HCT116 (cell line): ENCODE results near the gene CFAP77. TPM values are rescaled to one million over a fixed set of nuclear protein-coding genes. Genes with fewer than 3 reads are reported as not detected.

Experiments used
- ATAC-seq: fragments of 200-7000 bp; cut with Tn5 transposase; 2 replicates; pipeline ENCODE4 v1.9.1; 2020; ENCODE audit warnings: mild to moderate bottlenecking, moderate library complexity
- BruUV-seq: library from RNA; stranded (reverse); fragments of 400-500 nt; replicated peaks from 2 replicates; lab custom pipeline; 2021; lab: Mats Ljungman, UMichigan
- CTCF ChIA-PET: fragments of 300-600 bp; sonication (Branson Sonifier 250); formaldehyde crosslinking; loops from one replicate; lab custom pipeline; 2021; ENCODE audit warnings: antibody characterized with exemption; lab: Charles Lee
- POLR2A ChIA-PET: fragments of 300-600, 350-600 bp; sonication (Branson Sonifier 250); formaldehyde crosslinking; loops from one replicate; lab custom pipeline; 2021; ENCODE audit warnings: antibody characterized with exemption; lab: Charles Lee
- RAD21 ChIA-PET, 2 experiments: fragments of 300-600 bp; sonication (Branson Sonifier 250); formaldehyde crosslinking; loops; one replicate each; lab custom pipeline; 2023; ENCODE audit warnings: low total read pairs in 2 of 2; ENCODE audit not compliant: uncharacterized antibody in 2 of 2, unreplicated experiment in 2 of 2, low non-redundant PET in 1 of 2; lab: Charles Lee
- DNase-seq: peaks from one replicate; pipeline ENCODE4 v3.0.0-alpha.2; 2010; ENCODE audit warnings: low read depth, low spot score
- H2AFZ ChIP-seq: fragments of 200-600 bp; shearing (Covaris generic), sonication (generic); 2 replicates; pipeline ENCODE4 v1.6.1; 2017; ENCODE audit warnings: low read depth, mixed run types, mixed read lengths, antibody characterized with exemption, low read length; ENCODE audit not compliant: poor library complexity, severe bottlenecking
- H3K27ac ChIP-seq: 2 replicates; pipeline ENCODE4 v1.5.1; 2012; ENCODE audit warnings: low read depth, low read length
- H3K27me3 ChIP-seq: fragments of 200-600 bp; sonication (generic); 2 replicates; pipeline ENCODE4 v1.6.1; 2016; ENCODE audit warnings: mixed run types, low read length, mixed read lengths; ENCODE audit not compliant: insufficient read depth
- H3K36me3 ChIP-seq, 2 experiments: fragments of 200-500 bp in 1 of 2; fragments of 200-600 bp in 1 of 2; sonication (Bioruptor generic) in 1 of 2; sonication (generic) in 1 of 2; 2 replicates each; pipeline versions ENCODE4 v1.5.1 to v1.6.1; 2014 to 2016; ENCODE audit warnings: low read length in 2 of 2, inconsistent platforms in 1 of 2, mixed read lengths in 1 of 2, mixed run types in 1 of 2; ENCODE audit not compliant: insufficient read depth in 2 of 2, control insufficient read depth in 1 of 2
- H3K4me1 ChIP-seq, 2 experiments: fragments of 200-600 bp in 1 of 2; sonication (generic) in 1 of 2; 2 replicates each; pipeline versions ENCODE4 v1.5.1 to v1.6.1; 2012 to 2017; ENCODE audit warnings: low read length in 2 of 2, inconsistent platforms in 1 of 2, mild to moderate bottlenecking in 1 of 2, mixed read lengths in 1 of 2, mixed run types in 1 of 2, moderate library complexity in 1 of 2; ENCODE audit not compliant: insufficient read depth in 2 of 2, control insufficient read depth in 1 of 2
- H3K4me2 ChIP-seq: fragments of 200-600 bp; sonication (generic); 2 replicates; pipeline ENCODE4 v1.6.1; 2017; ENCODE audit warnings: mixed run types, low read length, mixed read lengths
- H3K4me3 ChIP-seq, 2 experiments: fragments of 200-600 bp in 1 of 2; sonication (generic) in 1 of 2; replicated peaks in 1 of 2; 2 replicates each; pipeline ENCODE4 v1.5.1; 2011 to 2016; ENCODE audit warnings: low read length in 2 of 2, control low read depth in 1 of 2, low read depth in 1 of 2, mild to moderate bottlenecking in 1 of 2, mixed read lengths in 1 of 2, mixed run types in 1 of 2
- H3K79me2 ChIP-seq: fragments of 200-600 bp; sonication (generic); 2 replicates; pipeline ENCODE4 v1.6.1; 2017; ENCODE audit warnings: mild to moderate bottlenecking, mixed run types, low read length, moderate library complexity, mixed read lengths; ENCODE audit not compliant: insufficient read depth
- H3K9ac ChIP-seq: fragments of 200-600 bp; sonication (generic); 2 replicates; pipeline ENCODE4 v1.6.1; 2016; ENCODE audit warnings: low read length, mixed read lengths
- H3K9me2 ChIP-seq: fragments of 200-600 bp; sonication (generic), shearing (Covaris generic); 2 replicates; pipeline ENCODE4 v1.6.1; 2017; ENCODE audit warnings: mixed run types, mild to moderate bottlenecking, moderate library complexity; ENCODE audit not compliant: insufficient read depth
- H3K9me3 ChIP-seq, 2 experiments: fragments of 200-500 bp in 1 of 2; fragments of 200-600 bp in 1 of 2; sonication (Bioruptor generic) in 1 of 2; sonication (generic) in 1 of 2; 2 replicates each; pipeline ENCODE4 v1.6.1; 2014 to 2017; ENCODE audit warnings: low read length in 2 of 2, mixed read lengths in 2 of 2, inconsistent platforms in 1 of 2, low read depth in 1 of 2, mild to moderate bottlenecking in 1 of 2, mixed run types in 1 of 2, moderate library complexity in 1 of 2; ENCODE audit not compliant: control insufficient read depth in 1 of 2, insufficient read depth in 1 of 2
- H4K20me1 ChIP-seq: fragments of 200-600 bp; sonication (generic), shearing (Covaris generic); 2 replicates; pipeline ENCODE4 v1.6.1; 2017; ENCODE audit warnings: mixed run types, mild to moderate bottlenecking, moderate library complexity; ENCODE audit not compliant: insufficient read depth
- CBX3 ChIP-seq: IDR thresholded peaks from 2 replicates; pipeline ENCODE4 v1.6.1; 2012; ENCODE audit warnings: low read depth
- CEBPB ChIP-seq: IDR thresholded peaks from 2 replicates; pipeline ENCODE4 v1.6.1; 2012; ENCODE audit warnings: low read depth
- EGR1 ChIP-seq: IDR thresholded peaks from 2 replicates; pipeline ENCODE4 v1.6.1; 2012; ENCODE audit warnings: low read depth
- ELF1 ChIP-seq: IDR thresholded peaks from 2 replicates; pipeline ENCODE4 v1.6.1; 2012; ENCODE audit warnings: low read depth, borderline replicate concordance
- EZH2 ChIP-seq: fragments of 200-600 bp; sonication (generic); IDR thresholded peaks from 2 replicates; pipeline ENCODE4 v1.6.1; 2017; ENCODE audit warnings: antibody characterized with exemption, mixed run types
- EZH2phosphoT487 ChIP-seq: fragments of 200-600 bp; IDR thresholded peaks from 2 replicates; pipeline ENCODE4 v1.6.1; 2018; ENCODE audit warnings: antibody characterized with exemption, borderline replicate concordance
- POLR2A ChIP-seq: IDR thresholded peaks from 2 replicates; pipeline ENCODE4 v1.7.0; 2011; ENCODE audit warnings: borderline replicate concordance; ENCODE audit not compliant: insufficient read depth, insufficient read length; ENCODE audit errors: extremely low read depth
- REST ChIP-seq: IDR thresholded peaks from 2 replicates; pipeline ENCODE4 v1.6.1; 2012; ENCODE audit warnings: low read depth
- SP1 ChIP-seq: IDR thresholded peaks from 2 replicates; pipeline ENCODE4 v1.6.1; 2012; ENCODE audit warnings: low read depth
- TCF7L2 ChIP-seq: IDR thresholded peaks from 2 replicates; pipeline ENCODE4 v1.7.0; 2011; ENCODE audit warnings: borderline replicate concordance, inconsistent platforms; ENCODE audit not compliant: insufficient read depth, insufficient read length; ENCODE audit errors: extremely low read depth
- ZFX ChIP-seq: fragments of 450-650 bp; IDR thresholded peaks from 2 replicates; pipeline ENCODE4 v1.6.1; 2017
- ZNF274 ChIP-seq: fragments of 200-500 bp; sonication (Bioruptor generic); IDR thresholded peaks from 2 replicates; pipeline ENCODE4 v1.6.1; 2014; ENCODE audit warnings: mild to moderate bottlenecking, low read depth, low read length, inconsistent platforms
- intact Hi-C: fragments of 100-400 bp; cut with micrococcal nuclease; formaldehyde crosslinking; loops from 2 replicates; pipeline ENCODE4 v1.10.0; 2022
- total RNA-seq: library from RNA; stranded (reverse); gene quantifications from one replicate; pipeline ENCODE4 v1.2.1, GENCODE V29; 2021; ENCODE audit not compliant: unreplicated experiment
- TF ChIP-seq, protein P1 (sequence below): IDR thresholded peaks from 2 replicates; pipeline ENCODE4 v1.6.1; 2012

Gene CFAP77
- total RNA-seq, 1 experiment from 2014 or later, result 0.98 TPM

GRCh38 chr9:132447902-132448301, 37.9 kb downstream of the CFAP77 start:
- Histone ChIP-seq H3K27me3 (no peaks in the 10 kb centered on the region), H3K36me3 (no peaks in the 10 kb centered on the region), H3K27ac (no peak overlapping the region), H3K4me1 (no peaks in the 10 kb centered on the region), H2AFZ (no peak overlapping the region)
- DNase-seq (no peak), ATAC-seq (no peak)
- CTCF ChIA-PET, result no interaction called here
- TF ChIP-seq ELF1 (no peak), ZNF274 (no peak)
- TF ChIP-seq, all 23 proteins: peak for 0
- Histone ChIP-seq H3K9ac (no peak overlapping the region), H3K4me2 (no peak overlapping the region), H4K20me1 (no peaks in the 10 kb centered on the region), H3K79me2 (no peaks in the 10 kb centered on the region), H3K9me3 (no peaks in the 10 kb centered on the region), H3K4me3 (no peak overlapping the region), H3K9me2 (no peaks in the 10 kb centered on the region)
- RAD21 ChIA-PET, result no interaction called here
- POLR2A ChIA-PET, result no interaction called here
- intact Hi-C loops, result no loop called here
- BruUV-seq, result no TSS peak

DNA sequence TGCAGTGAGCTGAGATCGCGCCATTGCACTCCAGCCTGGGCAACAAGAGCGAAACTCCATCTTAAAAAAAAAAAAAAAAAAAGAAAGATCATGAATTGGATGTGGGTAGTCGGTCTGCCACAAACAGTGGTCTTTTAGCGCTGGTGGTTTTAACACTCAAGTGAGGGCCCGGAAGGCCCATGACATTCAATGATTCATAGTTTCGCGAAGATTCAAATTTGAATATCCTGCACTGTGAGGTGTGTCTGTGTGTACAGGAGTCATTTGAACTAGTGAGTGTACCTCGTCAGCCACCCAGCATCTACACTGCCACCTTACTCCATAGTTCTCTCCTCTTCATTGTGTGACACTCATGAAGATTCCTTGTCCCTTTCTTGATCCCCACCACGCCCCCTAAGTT, 41.3 kb downstream of the CFAP77 start:
- BruUV-seq, result no TSS peak
- Histone ChIP-seq H3K4me1 (no peaks in the 10 kb centered on the region), H3K27me3 (no peaks in the 10 kb centered on the region), H4K20me1 (no peaks in the 10 kb centered on the region), H3K4me2 (no peak overlapping the region), H3K9ac (no peak overlapping the region), H3K4me3 (no peak overlapping the region), H3K36me3 (no peaks in the 10 kb centered on the region), H3K9me2 (no peaks in the 10 kb centered on the region), H3K9me3 (no peaks in the 10 kb centered on the region), H3K79me2 (no peaks in the 10 kb centered on the region), H3K27ac (no peak overlapping the region), H2AFZ (no peak overlapping the region)
- no peak for ATAC-seq
- intact Hi-C loops, result no loop called here
- ChIA-PET RAD21 (no interaction called here), CTCF (no interaction called here), POLR2A (no interaction called here)
- no peak for DNase-seq
- TF ChIP-seq EZH2 (no peak), ZFX (no peak)

- ATAC-seq (no peak), DNase-seq (no peak)
- Histone ChIP-seq H2AFZ (no peak overlapping the region), H4K20me1 (no peaks in the 10 kb centered on the region), H3K9ac (no peak overlapping the region), H3K4me2 (no peak overlapping the region), H3K9me2 (no peaks in the 10 kb centered on the region), H3K36me3 (no peaks in the 10 kb centered on the region), H3K27ac (no peak overlapping the region), H3K27me3 (no peaks in the 10 kb centered on the region), H3K4me3 (no peak overlapping the region), H3K4me1 (no peaks in the 10 kb centered on the region), H3K79me2 (no peaks in the 10 kb centered on the region), H3K9me3 (no peaks in the 10 kb centered on the region)
- no TSS peak for BruUV-seq
- RAD21 ChIA-PET, result no interaction called here
- CTCF ChIA-PET, result no interaction called here
- POLR2A ChIA-PET, result no interaction called here
- intact Hi-C loops, result no loop called here
- TF ChIP-seq REST (no peak), CEBPB (no peak), CBX3 (no peak), TCF7L2 (no peak), SP1 (no peak), POLR2A (no peak), EGR1 (no peak), ZNF274 (no peak), EZH2phosphoT487 (no peak)
- TF ChIP-seq, protein P1, sequence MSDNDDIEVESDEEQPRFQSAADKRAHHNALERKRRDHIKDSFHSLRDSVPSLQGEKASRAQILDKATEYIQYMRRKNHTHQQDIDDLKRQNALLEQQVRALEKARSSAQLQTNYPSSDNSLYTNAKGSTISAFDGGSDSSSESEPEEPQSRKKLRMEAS, result no peak
Measured at GRCh38 chr9:132456241-132456640, 46.2 kb downstream of the CFAP77 start.
